Testis (tissue), 3 donors: ENCODE data around the gene COBL. TPM values are rescaled to one million over a fixed set of nuclear protein-coding genes. Genes with fewer than 3 reads are reported as not detected.

Experiments used
- DNase-seq: peaks from one replicate; pipeline ENCODE4 v3.0.0-alpha.2; 2019
- H3K27ac ChIP-seq, 2 donors: fragments of 200-600 bp; sonication (generic); one replicate each; pipeline ENCODE4 v1.5.1; 2019
- H3K27me3 ChIP-seq: fragments of 200-600 bp; sonication (generic); one replicate; pipeline ENCODE4 v1.5.1; 2019
- H3K36me3 ChIP-seq: fragments of 200-600 bp; sonication (generic); one replicate; pipeline ENCODE4 v1.5.1; 2017; ENCODE audit warnings: low read depth; ENCODE audit errors: missing control alignments
- H3K4me1 ChIP-seq: fragments of 200-600 bp; sonication (generic); one replicate; pipeline ENCODE4 v1.5.1; 2019
- H3K4me3 ChIP-seq, 2 donors: fragments of 200-600 bp; sonication (generic); one replicate each; pipeline ENCODE4 v1.5.1; 2017 to 2019
- H3K9me3 ChIP-seq: fragments of 200-600 bp; sonication (generic); one replicate; pipeline ENCODE4 v1.5.1; 2017
- CTCF ChIP-seq, 3 experiments: fragments of 450-650 bp in 2 of 3; fragments of 200-600 bp in 1 of 3; sonication (generic) in 1 of 3; IDR thresholded peaks; one replicate each; pipeline ENCODE4 v1.5.1; 2016 to 2019; ENCODE audit warnings: antibody characterized with exemption in 3 of 3, mild to moderate bottlenecking in 2 of 3, moderate library complexity in 1 of 3
- POLR2A ChIP-seq: fragments of 450-650 bp; IDR thresholded peaks from one replicate; pipeline ENCODE4 v1.6.1; 2017; ENCODE audit warnings: antibody characterized with exemption, mild to moderate bottlenecking, moderate library complexity
- WGBS, 2 donors: methylation state at CpG; one replicate each; pipeline ENCODE4 v1.1.5; 2018; 5-methylcytosine and 5-hydroxymethylcytosine counted together
- intact Hi-C: fragments of 100-400 bp; cut with DNase I; formaldehyde crosslinking; loops from one replicate; pipeline ENCODE4 v1.15.1; 2023; ENCODE audit warnings: low total_unique reads
- polyA plus RNA-seq: library from polyadenylated mRNA; stranded (reverse); fragments of 350-450 nt; fragmentation: Illumina TruSeq; extraction: RNeasy Lipid Tissue Mini Kit (QIAGEN cat#74804); gene quantifications from one replicate; pipeline ENCODE4 v1.2.3, GENCODE V29; 2014; ENCODE audit warnings: low read depth, low replicate concordance; ENCODE audit not compliant: insufficient read depth
- total RNA-seq, 2 donors: library from RNA; depleted of rRNA; stranded (reverse); fragments of >200 nt; gene quantifications; one replicate each; pipeline ENCODE4 v1.2.3, GENCODE V29; 2016

The COBL gene
- total and polyA plus RNA-seq, 3 donors from 2014 or later = 9.2 to 14.8 (median 12.3) TPM

- H3K27ac ChIP-seq = no peak overlapping the region
- no peaks in the 10 kb centered on the region for H3K27me3 ChIP-seq
- no peaks in the 10 kb centered on the region for H3K9me3 ChIP-seq
- 83 to 86% methylated on average over 11 of the region's 11 CpGs for WGBS, 2 donors
- H3K36me3 ChIP-seq = no peaks in the 10 kb centered on the region
- H3K4me1 ChIP-seq = no peaks in the 10 kb centered on the region
- no peak overlapping the region for H3K4me3 ChIP-seq
- intact Hi-C loops = no loop called here
- no peak for DNase-seq
- TF ChIP-seq CTCF (IDR thresholded peaks at IDR 0.05) (no peak), POLR2A (no peak)
Measured at GRCh38 chr7:51321961-51322515, 5.4 kb upstream of the COBL start.

GRCh38 chr7:51318886-51319579 lies 2.4 kb upstream of the COBL start:
- no peaks in the 10 kb centered on the region for H3K27me3 ChIP-seq
- no peaks in the 10 kb centered on the region for H3K9me3 ChIP-seq
- H3K36me3 ChIP-seq = no peaks in the 10 kb centered on the region
- no peak overlapping the region for H3K27ac ChIP-seq
- intact Hi-C loops = no loop called here
- DNase-seq = no peak
- WGBS, 2 donors = 84 to 89% methylated on average over 6 of the region's 6 CpGs
- H3K4me1 ChIP-seq = no peaks in the 10 kb centered on the region
- TF ChIP-seq POLR2A (no peak), CTCF (IDR thresholded peaks at IDR 0.05) (no peak)
- H3K4me3 ChIP-seq = no peak overlapping the region

GRCh38 chr7:51318001-51318400 lies 1.4 kb upstream of the COBL start:
- Histone ChIP-seq H3K27me3 (no peaks in the 10 kb centered on the region), H3K36me3 (no peaks in the 10 kb centered on the region), H3K4me1 (no peaks in the 10 kb centered on the region), H3K27ac (no peak overlapping the region), H3K9me3 (no peaks in the 10 kb centered on the region), H3K4me3 (peak overlapping the region in 1 of 2 donors; percentile 47)
- no peak for TF ChIP-seq POLR2A
- TF ChIP-seq CTCF (IDR thresholded peaks at IDR 0.05) = no peak
- no peak for DNase-seq
- WGBS, 2 donors = 66 to 76% methylated on average over 9 of the region's 9 CpGs
- intact Hi-C loops = no loop called here

GRCh38 chr7:51317582-51317910 lies 937 bp upstream of the COBL start:
- Histone ChIP-seq H3K27ac (no peak overlapping the region), H3K4me3 (peak overlapping the region; percentile 46 to 47), H3K36me3 (no peaks in the 10 kb centered on the region), H3K4me1 (no peaks in the 10 kb centered on the region), H3K9me3 (no peaks in the 10 kb centered on the region), H3K27me3 (no peaks in the 10 kb centered on the region)
- intact Hi-C loops = no loop called here
- 36 to 54% methylated on average over 7 to 8 of the region's 8 CpGs for WGBS, 2 donors
- TF ChIP-seq POLR2A (no peak), CTCF (IDR thresholded peaks at IDR 0.05) (no peak)
- no peak for DNase-seq

GRCh38 chr7:51316262-51316665 lies 345 bp downstream of the COBL start:
- DNase-seq = peak; percentile 29
- peak overlapping the region in 1 of 2 donors; percentile 55 for H3K27ac ChIP-seq
- intact Hi-C loops = no loop called here
- peak overlapping the region; percentile 45 to 46 for H3K4me3 ChIP-seq
- H3K9me3 ChIP-seq = no peaks in the 10 kb centered on the region
- no peaks in the 10 kb centered on the region for H3K4me1 ChIP-seq
- no peaks in the 10 kb centered on the region for H3K27me3 ChIP-seq
- H3K36me3 ChIP-seq = no peaks in the 10 kb centered on the region
- TF ChIP-seq CTCF (IDR thresholded peaks at IDR 0.05) (no peak), POLR2A (no peak)
- 1% methylated on average over 44 of the region's 46 CpGs; no CpG with 5 or more reads in 1 of the 2 donors for WGBS, 2 donors
